Central memory CD8-positive, alpha-beta T cell (primary cell): Measurements from ENCODE around the gene LRP5.

Experiments used
- ATAC-seq: fragments of 150-1000 bp; cut with Tn5 transposase; replicated peaks from 2 replicates; pipeline ENCODE4 v1.10.0; 2022; ENCODE audit warnings: mild to moderate bottlenecking, moderate FRiP score, moderate number of reproducible peaks; ENCODE audit not compliant: poor library complexity, severe bottlenecking; ENCODE audit errors: extremely low read depth
- DNase-seq, 2 donors: peaks; one replicate each; pipeline ENCODE4 v3.0.0; 2021; ENCODE audit warnings: low spot score in 2 of 2
- H3K27ac Mint-ChIP-seq: one replicate; pipeline ENCODE4 v1.8.0; 2022; ENCODE audit warnings: low read depth, mild to moderate bottlenecking, moderate library complexity, mixed read lengths
- H3K27me3 Mint-ChIP-seq: one replicate; pipeline ENCODE4 v1.8.0; 2022; ENCODE audit warnings: mixed read lengths
- H3K36me3 Mint-ChIP-seq: one replicate; pipeline ENCODE4 v1.8.0; 2022; ENCODE audit warnings: mild to moderate bottlenecking, moderate library complexity, mixed read lengths; ENCODE audit not compliant: insufficient read depth
- H3K4me1 Mint-ChIP-seq: one replicate; pipeline ENCODE4 v1.8.0; 2022; ENCODE audit warnings: mixed read lengths
- H3K4me3 Mint-ChIP-seq: one replicate; pipeline ENCODE4 v1.8.0; 2022; ENCODE audit warnings: mild to moderate bottlenecking, moderate library complexity, mixed read lengths
- H3K9me3 Mint-ChIP-seq: one replicate; pipeline ENCODE4 v1.8.0; 2022; ENCODE audit warnings: mixed read lengths

LRP5 gene

GRCh38 chr11:68321293-68322051, 9.1 kb downstream of the LRP5 start:
- DNase-seq, result no peak
- Mint-ChIP-seq H3K36me3 (peaks cover 2% of the 10 kb centered on the region), H3K4me3 (no peak overlapping the region), H3K9me3 (no peaks in the 10 kb centered on the region), H3K4me1 (no peaks in the 10 kb centered on the region), H3K27ac (no peak overlapping the region), H3K27me3 (peaks cover 17% of the 10 kb centered on the region)
- ATAC-seq, result no peak

- Mint-ChIP-seq H3K36me3 (peaks cover 2% of the 10 kb centered on the region), H3K9me3 (no peaks in the 10 kb centered on the region), H3K4me3 (no peak overlapping the region), H3K4me1 (no peaks in the 10 kb centered on the region), H3K27me3 (peaks cover 12% of the 10 kb centered on the region), H3K27ac (no peak overlapping the region)
- DNase-seq, result no peak
- no peak for ATAC-seq
Measured at GRCh38 chr11:68322052-68322430, 9.7 kb downstream of the LRP5 start.

DNA sequence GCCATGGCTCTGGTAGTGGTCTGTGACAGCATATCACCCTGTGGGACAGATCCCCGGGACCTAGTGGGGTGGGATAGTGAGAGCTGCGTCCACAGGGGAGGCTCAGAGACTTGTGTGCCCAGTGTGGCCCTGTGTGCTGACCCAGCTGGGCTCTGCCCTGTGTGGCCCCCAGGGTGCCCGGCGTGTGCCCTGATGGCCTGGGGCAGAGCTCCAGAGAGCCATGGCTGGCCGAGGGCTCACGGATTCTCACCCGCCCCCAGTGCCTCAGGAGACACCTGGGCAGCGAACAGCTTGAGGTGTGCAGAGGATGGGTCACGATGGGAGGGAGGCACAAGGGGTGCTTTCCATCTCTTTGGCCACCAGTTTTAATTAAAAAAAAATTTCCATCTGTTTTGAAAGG, 11.8 kb downstream of the LRP5 start:
- H3K27me3 Mint-ChIP-seq, result peaks cover 12% of the 10 kb centered on the region
- ATAC-seq, result no peak
- no peak overlapping the region for H3K4me3 Mint-ChIP-seq
- H3K4me1 Mint-ChIP-seq, result peaks cover 4% of the 10 kb centered on the region
- DNase-seq, result no peak
- no peak overlapping the region for H3K27ac Mint-ChIP-seq
- H3K36me3 Mint-ChIP-seq, result peaks cover 2% of the 10 kb centered on the region
- no peaks in the 10 kb centered on the region for H3K9me3 Mint-ChIP-seq

GRCh38 chr11:68324695-68325094, 12.3 kb downstream of the LRP5 start:
- Mint-ChIP-seq H3K4me1 (peaks cover 4% of the 10 kb centered on the region), H3K36me3 (peaks cover 2% of the 10 kb centered on the region), H3K9me3 (no peaks in the 10 kb centered on the region), H3K27me3 (peaks cover 12% of the 10 kb centered on the region), H3K27ac (no peak overlapping the region), H3K4me3 (no peak overlapping the region)
- ATAC-seq (no peak), DNase-seq (no peak)

- DNase-seq (no peak), ATAC-seq (no peak)
- Mint-ChIP-seq H3K4me1 (peaks cover 4% of the 10 kb centered on the region), H3K27ac (no peak overlapping the region), H3K36me3 (no peaks in the 10 kb centered on the region), H3K27me3 (peaks cover 12% of the 10 kb centered on the region), H3K9me3 (no peaks in the 10 kb centered on the region), H3K4me3 (no peak overlapping the region)
Measured at GRCh38 chr11:68325183-68325906, 13.0 kb downstream of the LRP5 start.

DNA sequence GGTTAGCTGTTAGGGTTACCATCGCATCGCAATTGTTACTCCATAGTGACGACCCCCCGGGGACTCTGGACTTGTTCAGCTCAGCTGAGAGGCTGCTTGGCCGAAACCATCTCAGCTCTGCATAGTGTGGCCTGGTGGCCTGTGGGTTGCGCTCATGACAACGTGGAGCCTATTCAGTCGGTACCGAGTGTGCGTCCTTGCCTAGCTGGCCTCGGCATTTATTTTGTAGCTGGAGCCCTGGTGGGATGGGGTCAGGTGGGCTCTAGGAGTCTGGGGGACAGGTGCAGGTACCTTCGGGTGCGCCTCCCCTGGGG, 13.5 kb downstream of the LRP5 start:
- H3K4me3 Mint-ChIP-seq, result no peak overlapping the region
- no peak overlapping the region for H3K27ac Mint-ChIP-seq
- H3K27me3 Mint-ChIP-seq, result peaks cover 12% of the 10 kb centered on the region
- no peaks in the 10 kb centered on the region for H3K36me3 Mint-ChIP-seq
- ATAC-seq (no peak), DNase-seq (no peak)
- H3K4me1 Mint-ChIP-seq, result peaks cover 4% of the 10 kb centered on the region
- H3K9me3 Mint-ChIP-seq, result no peaks in the 10 kb centered on the region

GRCh38 chr11:68326334-68327215, 14.2 kb downstream of the LRP5 start:
- Mint-ChIP-seq H3K36me3 (no peaks in the 10 kb centered on the region), H3K4me1 (peaks cover 8% of the 10 kb centered on the region), H3K4me3 (no peak overlapping the region), H3K9me3 (no peaks in the 10 kb centered on the region), H3K27me3 (peaks cover 12% of the 10 kb centered on the region), H3K27ac (no peak overlapping the region)
- DNase-seq, result no peak
- ATAC-seq, result no peak

DNA sequence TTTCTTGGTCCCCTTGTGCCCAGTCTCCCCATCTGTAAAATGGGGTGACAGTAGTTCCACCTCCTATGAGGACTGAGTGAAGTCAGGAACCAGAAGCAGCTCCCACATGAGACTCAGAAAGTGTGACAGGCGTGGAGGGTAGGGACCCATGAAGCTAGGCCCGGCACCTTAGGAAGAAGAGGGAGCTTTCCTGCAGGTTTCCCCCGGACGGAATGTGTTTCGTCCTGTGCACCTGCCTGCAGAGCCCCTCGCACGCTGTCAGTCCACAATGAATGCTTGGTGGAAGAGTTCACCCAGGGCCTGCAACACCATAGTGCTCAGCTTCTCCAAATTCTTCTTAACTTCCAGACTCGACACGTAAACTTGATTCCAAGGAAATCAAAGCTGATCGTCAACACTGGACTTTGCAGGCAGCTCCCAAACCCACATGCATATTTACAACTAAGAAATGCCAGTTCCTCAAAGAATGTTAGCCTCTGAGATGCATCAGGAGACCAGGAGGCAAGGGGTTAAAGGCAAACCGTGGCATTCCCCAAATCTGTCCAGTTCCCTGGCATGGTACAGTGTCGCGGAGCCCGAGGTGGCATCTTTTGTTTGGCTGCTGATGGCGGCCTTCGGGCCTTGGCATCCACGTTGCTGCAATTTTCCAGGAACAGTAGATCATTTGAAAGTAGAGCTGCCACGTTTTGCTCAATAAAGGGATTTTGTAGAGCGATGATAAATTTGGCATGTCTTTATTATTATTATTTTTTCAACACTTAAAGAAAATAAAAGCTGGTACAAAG, 15.4 kb downstream of the LRP5 start:
- DNase-seq (no peak), ATAC-seq (no peak)
- no peaks in the 10 kb centered on the region for H3K36me3 Mint-ChIP-seq
- H3K27me3 Mint-ChIP-seq, result no peaks in the 10 kb centered on the region
- H3K4me1 Mint-ChIP-seq, result peaks cover 13% of the 10 kb centered on the region
- no peak overlapping the region for H3K4me3 Mint-ChIP-seq
- no peak overlapping the region for H3K27ac Mint-ChIP-seq
- H3K9me3 Mint-ChIP-seq, result no peaks in the 10 kb centered on the region

- Mint-ChIP-seq H3K27ac (no peak overlapping the region), H3K4me1 (peaks cover 13% of the 10 kb centered on the region), H3K36me3 (no peaks in the 10 kb centered on the region), H3K27me3 (no peaks in the 10 kb centered on the region), H3K4me3 (no peak overlapping the region), H3K9me3 (no peaks in the 10 kb centered on the region)
- DNase-seq, result no peak
- ATAC-seq, result no peak
Measured at GRCh38 chr11:68328374-68329091, 16.1 kb downstream of the LRP5 start.

GRCh38 chr11:68329536-68329935, 17.1 kb downstream of the LRP5 start:
- H3K9me3 Mint-ChIP-seq, result no peaks in the 10 kb centered on the region
- no peak overlapping the region for H3K4me3 Mint-ChIP-seq
- no peak for DNase-seq
- H3K27ac Mint-ChIP-seq, result no peak overlapping the region
- H3K4me1 Mint-ChIP-seq, result peaks cover 13% of the 10 kb centered on the region
- no peaks in the 10 kb centered on the region for H3K36me3 Mint-ChIP-seq
- H3K27me3 Mint-ChIP-seq, result no peaks in the 10 kb centered on the region
- ATAC-seq, result no peak

GRCh38 chr11:68329978-68330699, 17.7 kb downstream of the LRP5 start:
- Mint-ChIP-seq H3K4me1 (peaks cover 13% of the 10 kb centered on the region), H3K4me3 (no peak overlapping the region), H3K36me3 (no peaks in the 10 kb centered on the region), H3K27me3 (no peaks in the 10 kb centered on the region), H3K9me3 (no peaks in the 10 kb centered on the region), H3K27ac (no peak overlapping the region)
- ATAC-seq, result no peak
- DNase-seq, result no peak
